ENCODE data around the gene GPR132. TPM values are rescaled to one million over a fixed set of nuclear protein-coding genes. Genes with fewer than 3 reads are reported as not detected.

Gene GPR132
- total and polyA plus RNA-seq, 2 of the 8 experiments (the other 6 are each of a cell fraction or from before 2014, with no cell fraction given), result 0.11 TPM; not detected in 1

- TF ChIP-seq CHD7 (IDR thresholded peaks at IDR 0.05; ENCODE audit: insufficient replicate concordance, low read length), result no peak
- no peak for TF ChIP-seq CEBPB (IDR thresholded peaks at IDR 0.05; ENCODE audit: low read depth, low read length)
- no peak for TF ChIP-seq CBX5 (IDR thresholded peaks at IDR 0.05; ENCODE audit: low read depth, low read length)
- TF ChIP-seq CHD1 (IDR thresholded peaks at IDR 0.05; ENCODE audit: low read depth, low read length), result no peak
Measured at GRCh38 chr14:105059035-105059924, 6.0 kb downstream of the GPR132 start (continued).

All from H1 (cell line).